ENCODE results near the gene RNF151. TPM values are rescaled to one million over a fixed set of nuclear protein-coding genes. Genes with fewer than 3 reads are reported as not detected.

RNF151 gene
- total RNA-seq, 1 experiment from 2014 or later = not detected

GRCh38 chr16:1991588-1991947, 24.9 kb downstream of the RNF151 start:
- in situ Hi-C loops (cut with HindIII; ENCODE audit: low pct_unique_long_range_greater_than_20kb, low sequenced_read_pairs) = no loop called here
- no TSS peak for BruUV-seq (replicated peaks)
- intact Hi-C loops (cut with micrococcal nuclease; ENCODE audit: unreplicated experiment) = no loop called here
- ATAC-seq (no peak), DNase-seq (ENCODE audit: low read depth, low spot score) (no peak)
- TF ChIP-seq, protein P1, sequence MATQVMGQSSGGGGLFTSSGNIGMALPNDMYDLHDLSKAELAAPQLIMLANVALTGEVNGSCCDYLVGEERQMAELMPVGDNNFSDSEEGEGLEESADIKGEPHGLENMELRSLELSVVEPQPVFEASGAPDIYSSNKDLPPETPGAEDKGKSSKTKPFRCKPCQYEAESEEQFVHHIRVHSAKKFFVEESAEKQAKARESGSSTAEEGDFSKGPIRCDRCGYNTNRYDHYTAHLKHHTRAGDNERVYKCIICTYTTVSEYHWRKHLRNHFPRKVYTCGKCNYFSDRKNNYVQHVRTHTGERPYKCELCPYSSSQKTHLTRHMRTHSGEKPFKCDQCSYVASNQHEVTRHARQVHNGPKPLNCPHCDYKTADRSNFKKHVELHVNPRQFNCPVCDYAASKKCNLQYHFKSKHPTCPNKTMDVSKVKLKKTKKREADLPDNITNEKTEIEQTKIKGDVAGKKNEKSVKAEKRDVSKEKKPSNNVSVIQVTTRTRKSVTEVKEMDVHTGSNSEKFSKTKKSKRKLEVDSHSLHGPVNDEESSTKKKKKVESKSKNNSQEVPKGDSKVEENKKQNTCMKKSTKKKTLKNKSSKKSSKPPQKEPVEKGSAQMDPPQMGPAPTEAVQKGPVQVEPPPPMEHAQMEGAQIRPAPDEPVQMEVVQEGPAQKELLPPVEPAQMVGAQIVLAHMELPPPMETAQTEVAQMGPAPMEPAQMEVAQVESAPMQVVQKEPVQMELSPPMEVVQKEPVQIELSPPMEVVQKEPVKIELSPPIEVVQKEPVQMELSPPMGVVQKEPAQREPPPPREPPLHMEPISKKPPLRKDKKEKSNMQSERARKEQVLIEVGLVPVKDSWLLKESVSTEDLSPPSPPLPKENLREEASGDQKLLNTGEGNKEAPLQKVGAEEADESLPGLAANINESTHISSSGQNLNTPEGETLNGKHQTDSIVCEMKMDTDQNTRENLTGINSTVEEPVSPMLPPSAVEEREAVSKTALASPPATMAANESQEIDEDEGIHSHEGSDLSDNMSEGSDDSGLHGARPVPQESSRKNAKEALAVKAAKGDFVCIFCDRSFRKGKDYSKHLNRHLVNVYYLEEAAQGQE (IDR thresholded peaks at IDR 0.05; ENCODE audit: insufficient read depth in 1 of 2, low read depth in 2 of 2, low read length in 1 of 2) = no peak
- TF ChIP-seq CTCF (IDR thresholded peaks at IDR 0.05) (no peak), POLR2AphosphoS5 (IDR thresholded peaks at IDR 0.05; ENCODE audit: low read depth, low read length) (no peak), TCF7L2 (IDR thresholded peaks at IDR 0.05; ENCODE audit: low read depth, low read length) (no peak), SIN3A (IDR thresholded peaks at IDR 0.05; ENCODE audit: borderline replicate concordance, insufficient read depth, low read depth, low read length) (no peak)
- Histone ChIP-seq H3K4me3 (ENCODE audit: low read depth in 2 of 2, low read length in 2 of 2) (no peak overlapping the region), H3K27ac (ENCODE audit: low read length) (no peak overlapping the region), H3K27me3 (ENCODE audit: control insufficient read depth, insufficient read depth, low read length) (no peaks in the 10 kb centered on the region), H3K9me3 (ENCODE audit: control insufficient read depth, insufficient read depth, low read depth, low read length) (no peaks in the 10 kb centered on the region), H3K36me3 (ENCODE audit: control insufficient read depth, insufficient read depth, low read length) (no peaks in the 10 kb centered on the region), H3K4me1 (ENCODE audit: control insufficient read depth, insufficient read depth, low read length) (peaks cover 15% of the 10 kb centered on the region; the same call in 1 of the 2 replicates)
- ChIA-PET POLR2A (no interaction called here), CTCF (interaction anchor here (0.6 kb wide), 1 partner anchor 149 kb away, joined by 4 read pairs; no protein-coding TSS in a partner anchor)

- BruUV-seq (replicated peaks) = no TSS peak
- no peaks in the 10 kb centered on the region for H3K36me3 ChIP-seq (ENCODE audit: control insufficient read depth, insufficient read depth, low read length)
- H3K9me3 ChIP-seq (ENCODE audit: control insufficient read depth, insufficient read depth, low read depth, low read length) = no peaks in the 10 kb centered on the region
- H3K27ac ChIP-seq (ENCODE audit: low read length) = no peak overlapping the region
- peaks cover 15% of the 10 kb centered on the region; the same call in 1 of the 2 replicates for H3K4me1 ChIP-seq (ENCODE audit: control insufficient read depth, insufficient read depth, low read length)
- ChIA-PET POLR2A (no interaction called here), CTCF (interaction anchor here (0.6 kb wide), 1 partner anchor 148 kb away, joined by 4 read pairs; no protein-coding TSS in a partner anchor)
- no peaks in the 10 kb centered on the region for H3K27me3 ChIP-seq (ENCODE audit: control insufficient read depth, insufficient read depth, low read length)
- in situ Hi-C loops (cut with HindIII; ENCODE audit: low pct_unique_long_range_greater_than_20kb, low sequenced_read_pairs) = no loop called here
- ATAC-seq (no peak), DNase-seq (ENCODE audit: low read depth, low spot score) (no peak)
- TF ChIP-seq, protein P1 (IDR thresholded peaks at IDR 0.05; ENCODE audit: insufficient read depth in 1 of 2, low read depth in 2 of 2, low read length in 1 of 2) = no peak
- no peak for TF ChIP-seq POLR2AphosphoS5 (IDR thresholded peaks at IDR 0.05; ENCODE audit: low read depth, low read length)
- TF ChIP-seq CTCF (IDR thresholded peaks at IDR 0.05) = no peak
- TF ChIP-seq TCF7L2 (IDR thresholded peaks at IDR 0.05; ENCODE audit: low read depth, low read length) = no peak
- no peak for TF ChIP-seq SIN3A (IDR thresholded peaks at IDR 0.05; ENCODE audit: borderline replicate concordance, insufficient read depth, low read depth, low read length)
- intact Hi-C loops (cut with micrococcal nuclease; ENCODE audit: unreplicated experiment) = no loop called here
- H3K4me3 ChIP-seq (ENCODE audit: low read depth in 2 of 2, low read length in 2 of 2) = no peak overlapping the region
Observed at GRCh38 chr16:1991948-1992703, 25.5 kb downstream of the RNF151 start.

Data from Panc1 (cell line).